ENCODE data around the gene TMEM192.
"Not testable (repeated sequence)": the region's sequence is repeated elsewhere in the genome, so short reads cannot be mapped to it uniquely, and the experiment has no call there.

The TMEM192 gene

GRCh38 chr4:165112368-165113121 lies at the start of gene TMEM192:
Gene TMEM192 (minus strand): TSS chr4:165112860. CDS start chr4:165112773, 87 bp downstream.
- DNase-seq = peak; percentile 91

DNA sequence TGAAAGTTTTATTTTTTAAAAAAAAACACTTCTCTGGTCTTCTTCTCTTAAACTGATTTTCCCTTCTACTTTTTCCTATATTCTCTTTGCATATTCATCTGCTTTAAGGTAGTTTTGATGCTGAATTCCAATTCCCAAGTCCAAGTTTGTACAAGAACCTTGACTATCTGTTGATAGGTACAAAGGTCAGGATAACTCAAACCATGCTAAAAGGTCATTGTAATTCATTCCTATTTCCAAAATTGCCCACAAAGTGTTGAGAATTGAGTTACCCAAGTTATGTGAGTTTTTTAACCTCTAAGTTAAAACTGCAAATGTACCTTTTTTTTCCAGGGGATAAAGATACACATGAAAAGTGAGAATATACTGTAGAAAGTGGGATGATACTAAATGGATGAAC lies 46.1 kb upstream of the TMEM192 start:
- no peak for DNase-seq

DNA sequence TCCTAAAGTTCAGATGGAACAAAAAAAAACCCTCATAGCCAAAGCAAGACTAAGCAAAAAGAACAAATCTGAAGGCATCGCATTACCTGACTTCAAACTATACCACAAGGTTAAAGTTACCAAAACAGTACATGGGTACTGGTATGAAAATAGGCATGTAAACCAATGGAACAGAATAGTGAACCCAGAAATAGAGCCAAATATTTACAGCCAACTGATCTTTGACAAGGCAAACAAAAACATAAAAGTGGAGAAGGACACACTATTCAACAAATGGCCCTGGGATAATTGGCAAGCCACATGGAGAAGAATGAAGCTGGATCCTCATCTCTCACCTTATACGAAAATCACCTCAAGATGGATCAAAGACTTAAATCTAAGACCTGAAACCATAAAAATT lies 44.2 kb upstream of the TMEM192 start:
- DNase-seq = no peak

- DNase-seq = no peak
These were observed 41.8 kb upstream of the TMEM192 start for GRCh38 chr4:165154482-165154881.

GRCh38 chr4:165152527-165152926 lies 39.9 kb upstream of the TMEM192 start:
- no peak for DNase-seq

- no peak for DNase-seq
These were observed 39.1 kb upstream of the TMEM192 start for GRCh38 chr4:165151734-165152133.

DNA sequence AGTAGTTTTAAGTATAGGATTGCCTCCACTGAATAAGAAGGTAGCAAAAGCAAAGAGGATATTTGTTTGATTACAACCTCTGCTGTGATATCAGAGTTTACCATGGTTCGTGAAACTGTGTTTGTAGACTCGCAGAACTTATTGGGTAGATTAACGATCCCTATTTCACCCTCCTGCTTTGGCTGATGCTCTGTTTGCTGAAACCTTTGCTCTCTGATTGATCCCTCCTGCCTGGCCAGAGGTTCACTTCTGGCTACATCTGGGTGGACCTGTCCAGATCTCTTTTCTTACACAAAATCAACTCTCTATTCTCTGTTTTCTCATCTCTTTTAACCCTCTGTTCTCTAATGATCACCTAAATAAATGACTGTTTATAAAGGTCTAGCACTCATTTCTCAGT lies 37.9 kb upstream of the TMEM192 start:
- no peak for DNase-seq

DNA sequence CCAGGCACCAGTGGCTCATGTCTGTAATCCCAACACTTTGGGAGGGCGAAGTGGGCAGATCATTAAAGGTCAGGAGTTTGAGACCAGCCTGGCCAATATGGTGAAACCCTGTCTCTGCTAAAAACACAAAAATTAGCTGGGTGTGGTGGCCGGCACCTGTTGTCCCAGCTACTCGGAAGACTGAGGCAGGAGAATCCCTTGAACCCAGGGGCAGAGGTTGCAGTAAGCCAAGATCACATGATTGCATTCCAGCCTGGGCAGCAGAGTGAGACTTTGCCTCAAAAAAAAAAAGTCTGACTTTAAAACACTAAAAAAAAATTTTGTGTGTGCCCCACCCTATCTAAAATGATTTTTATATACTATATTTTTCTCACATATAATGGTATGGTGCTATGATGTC lies 26.2 kb upstream of the TMEM192 start:
- DNase-seq = no peak

DNA sequence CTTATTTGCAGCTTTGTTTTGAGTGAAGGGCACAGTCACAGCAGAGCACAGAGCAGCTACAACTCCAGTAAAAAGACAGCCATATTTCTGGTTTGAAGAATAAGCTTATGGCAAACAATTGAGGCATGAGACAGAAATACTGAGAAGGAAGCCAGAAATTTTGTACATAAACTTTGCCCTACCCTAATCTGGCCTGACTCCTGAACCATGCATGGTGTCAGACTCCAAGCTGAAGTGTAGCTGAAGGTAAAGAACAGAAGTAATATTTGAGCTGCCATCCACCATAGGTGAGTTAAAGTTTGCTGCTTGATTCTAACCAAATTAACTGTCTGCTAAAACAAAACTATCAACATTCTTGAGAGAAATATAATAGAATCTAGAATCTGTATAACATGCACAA lies 24.5 kb upstream of the TMEM192 start:
- DNase-seq = no peak

DNA sequence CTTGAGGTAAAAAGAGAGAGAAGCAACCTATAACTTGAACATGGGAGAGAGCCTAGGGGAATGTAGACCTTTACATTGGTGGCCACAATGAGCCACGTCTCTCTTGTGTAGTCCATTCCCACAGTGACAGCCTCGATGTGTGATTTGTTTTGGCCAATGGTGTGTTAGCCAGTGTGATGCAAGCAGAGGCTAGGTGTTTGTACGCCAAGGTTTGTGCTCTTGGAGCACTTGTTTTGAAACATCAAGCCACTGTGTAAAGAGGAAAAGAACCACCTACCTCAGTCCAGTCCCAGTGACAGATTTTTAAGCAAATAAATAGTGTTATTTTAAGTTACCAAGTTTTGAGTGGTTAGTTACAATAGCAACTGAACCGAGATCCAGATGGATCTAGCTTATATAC lies 23.9 kb upstream of the TMEM192 start:
- DNase-seq = no peak

DNA sequence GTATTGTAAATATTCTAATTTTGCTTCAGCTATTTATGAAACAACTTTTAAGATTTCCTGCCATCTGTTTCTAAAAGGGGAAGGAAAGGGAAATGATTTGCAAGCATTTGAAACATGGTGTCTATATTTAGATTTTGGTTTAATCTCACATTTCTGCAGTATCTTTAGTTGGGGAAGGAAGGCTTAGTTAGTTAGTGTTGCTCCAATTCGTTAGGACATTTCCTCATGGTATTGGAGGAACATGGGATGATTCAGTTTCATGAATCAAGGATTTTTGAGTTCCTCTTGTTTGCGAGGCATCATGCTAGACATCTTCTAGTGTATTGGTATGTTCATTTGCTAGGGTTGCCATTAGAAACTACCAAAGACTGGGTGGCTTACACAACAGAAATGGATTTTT lies 20.5 kb upstream of the TMEM192 start:
- DNase-seq = no peak

DNA sequence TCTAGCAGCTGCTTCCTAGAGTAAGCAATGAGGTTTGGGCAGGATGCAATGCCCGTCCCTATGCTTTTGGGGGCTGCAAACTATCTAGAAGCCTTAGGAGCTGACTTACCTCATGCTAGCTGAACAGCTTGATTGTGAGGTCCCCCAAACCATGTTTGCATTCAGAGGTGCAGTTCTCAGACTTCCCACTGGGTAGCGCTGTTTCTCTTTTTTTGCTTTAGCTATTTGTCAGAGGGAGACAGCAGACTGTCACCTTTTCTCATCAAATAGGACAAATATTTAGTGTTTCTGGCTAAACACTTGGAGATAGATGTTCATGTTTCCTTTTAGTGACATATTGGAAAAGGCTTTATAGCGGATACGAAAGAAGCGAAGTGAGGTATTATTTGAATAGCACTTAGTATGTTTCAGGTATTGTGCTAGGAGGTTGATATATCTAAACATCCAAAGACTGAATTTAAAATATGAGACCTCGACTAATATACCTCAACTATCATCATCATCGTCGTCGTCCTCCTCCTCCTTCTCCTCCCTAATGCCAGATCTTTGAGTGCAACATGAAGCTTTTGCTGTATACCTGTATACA lies 18.7 kb upstream of the TMEM192 start:
- peak; percentile 78 for DNase-seq

DNA sequence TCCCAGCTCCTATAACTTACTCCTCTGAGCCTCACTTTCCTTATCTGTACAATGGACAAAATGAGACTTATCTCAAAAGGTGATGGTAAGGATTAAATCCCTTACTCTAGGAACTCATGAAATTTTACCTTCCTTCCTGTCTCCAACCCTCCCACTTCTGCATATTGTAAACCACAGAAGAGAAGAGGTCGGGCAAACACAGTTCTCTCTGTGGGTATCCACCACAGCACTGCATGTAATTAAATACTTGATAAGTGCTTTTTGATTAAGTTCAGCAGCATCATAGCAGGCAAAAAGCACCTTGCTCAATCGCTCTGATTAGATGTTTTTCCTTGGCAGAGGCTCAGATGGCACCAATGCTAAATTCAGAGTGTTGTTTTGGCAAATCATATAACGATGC lies 17.3 kb upstream of the TMEM192 start:
- DNase-seq = no peak

DNA sequence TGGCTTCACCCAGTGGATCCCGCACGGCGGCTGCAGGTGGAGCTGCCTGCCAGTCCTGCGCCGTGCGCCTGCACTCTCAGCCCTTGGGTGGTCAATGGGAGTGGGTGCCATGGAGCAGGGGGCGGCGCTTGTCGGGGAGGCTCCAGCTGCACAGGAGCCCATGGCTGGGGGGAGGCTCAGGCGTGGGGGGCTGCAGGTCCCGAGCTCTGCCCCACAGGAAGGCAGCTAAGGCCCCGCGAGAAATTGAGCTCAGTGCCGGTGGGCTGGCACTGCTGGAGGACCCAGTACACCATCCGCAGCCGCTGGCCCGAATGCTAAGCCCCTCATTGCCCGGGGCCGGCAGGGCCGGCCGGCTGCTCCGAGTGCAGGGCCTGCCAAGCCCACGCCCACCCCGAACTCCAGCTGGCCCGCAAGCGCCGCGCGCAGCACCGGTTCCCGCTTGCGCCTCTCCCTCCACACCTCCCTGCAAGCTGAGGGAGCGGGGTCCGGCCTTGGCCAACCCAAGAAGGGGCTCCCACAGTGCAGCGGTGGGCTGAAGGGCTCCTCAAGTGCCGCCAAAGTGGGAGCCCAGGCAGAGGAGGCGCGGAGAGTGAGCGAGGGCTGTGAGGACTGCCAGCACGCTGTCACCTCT lies 13.3 kb upstream of the TMEM192 start:
- DNase-seq = not testable (repeated sequence)

DNA sequence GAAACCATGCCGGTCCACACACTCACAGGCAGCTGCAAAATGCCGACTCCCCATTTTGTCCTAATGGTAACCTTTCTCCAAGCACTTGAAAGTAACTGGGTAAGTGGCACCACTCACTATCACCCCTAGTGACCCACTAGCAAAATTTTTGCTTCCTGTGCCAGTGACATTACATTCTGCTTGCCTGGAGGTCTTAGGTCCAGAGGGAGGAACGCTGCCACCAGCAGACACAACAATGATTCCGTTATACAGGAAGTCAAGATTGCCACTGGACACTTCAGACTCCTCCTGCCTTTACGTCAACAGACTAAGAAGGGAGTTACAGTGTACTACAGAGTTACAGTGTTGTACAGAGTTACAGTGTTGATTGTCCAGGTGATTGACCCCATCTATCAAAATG lies 11.8 kb upstream of the TMEM192 start:
- no peak for DNase-seq

DNA sequence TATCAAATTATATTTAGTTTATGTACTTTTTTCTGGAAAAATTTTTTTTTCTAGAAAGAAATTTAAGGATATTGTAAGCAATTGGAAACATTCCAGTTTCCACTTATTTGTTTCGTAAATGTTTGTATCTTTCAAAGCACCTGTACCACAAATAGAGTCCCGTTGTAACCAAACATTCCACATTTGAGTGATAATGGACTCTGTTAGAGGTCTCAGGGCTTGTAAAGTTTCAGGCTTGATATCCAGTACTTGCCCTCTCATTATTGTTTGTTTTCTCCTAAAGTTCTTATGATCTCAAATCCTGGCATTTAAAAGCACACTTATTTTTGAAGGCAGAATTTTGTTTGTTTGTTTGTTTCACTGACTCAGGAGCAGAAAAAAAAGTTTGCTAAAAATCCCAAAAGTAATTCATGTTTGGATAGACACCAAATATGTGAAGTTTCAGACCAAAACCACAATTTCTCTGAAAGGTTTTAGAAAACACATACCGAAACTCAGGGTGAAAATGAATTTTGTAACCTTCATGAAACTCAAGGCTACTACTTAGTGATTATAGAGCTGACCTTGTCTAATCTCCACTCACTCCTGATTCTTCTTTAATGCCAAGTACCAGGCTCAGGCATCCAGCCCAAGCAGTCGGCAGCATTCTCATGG lies 5.7 kb upstream of the TMEM192 start:
- DNase-seq = no peak

DNA sequence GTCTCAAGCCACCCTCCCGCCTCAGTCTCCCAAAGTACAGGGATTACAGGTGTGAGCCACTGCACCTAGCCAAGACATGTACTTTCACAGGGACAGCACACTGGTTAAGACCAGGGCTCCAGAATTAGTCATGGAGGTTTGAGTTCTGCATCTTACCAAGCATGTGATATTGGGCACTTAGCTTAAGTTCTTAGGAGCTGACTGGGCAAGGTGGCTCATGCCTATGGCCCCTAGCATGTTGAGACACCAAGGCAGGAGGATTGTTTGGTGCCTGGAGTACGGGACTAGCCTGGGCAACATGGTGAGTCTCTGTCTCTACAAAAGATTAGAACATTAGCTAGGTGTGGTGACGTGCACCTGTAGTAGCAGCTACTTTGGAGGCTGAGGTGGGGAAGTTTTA lies 2.6 kb upstream of the TMEM192 start:
- no peak for DNase-seq

- no peak for DNase-seq
These were observed 723 bp downstream of the TMEM192 start for GRCh38 chr4:165111906-165112367.

DNA sequence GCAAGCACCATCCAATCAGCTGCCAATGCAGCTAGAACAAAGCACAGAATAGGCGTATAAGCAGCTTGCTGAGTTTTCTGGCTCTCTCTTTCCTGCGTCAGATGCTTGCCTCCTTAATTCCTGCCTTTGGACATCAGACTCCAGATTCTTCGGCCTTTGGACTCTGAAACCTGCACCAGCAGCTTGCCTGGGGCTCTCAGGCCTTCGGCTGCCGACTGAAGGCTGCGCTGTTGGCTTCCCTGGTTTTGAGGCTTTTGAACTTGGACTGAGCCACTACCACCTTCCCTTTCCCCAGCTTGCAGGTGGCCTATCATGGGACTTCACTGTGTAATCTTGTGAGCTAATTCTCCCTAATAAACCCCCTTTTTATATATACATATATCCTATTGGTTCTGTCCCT lies 6.1 kb downstream of the TMEM192 start:
- DNase-seq = no peak

DNA sequence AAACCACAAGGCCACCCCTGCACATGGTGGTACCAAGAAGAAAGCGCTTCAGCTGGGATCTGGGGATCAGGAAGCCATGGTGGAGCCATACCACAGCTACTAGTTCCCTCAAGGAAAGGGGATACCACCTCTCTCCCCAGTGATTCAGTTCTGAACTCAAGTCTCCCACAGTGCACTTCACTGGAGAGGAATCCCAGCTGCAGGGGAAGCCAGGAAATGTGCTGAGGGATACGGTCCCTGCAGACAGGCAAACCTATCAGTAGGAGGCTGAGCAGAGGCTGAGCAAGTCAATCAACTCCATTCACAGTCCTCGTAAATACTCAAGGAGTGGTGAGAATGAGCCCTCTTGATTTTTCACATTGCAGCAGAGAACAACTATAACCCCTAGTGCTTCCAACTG lies 11.0 kb downstream of the TMEM192 start:
- DNase-seq = no peak

GRCh38 chr4:165096776-165097175 lies 15.9 kb downstream of the TMEM192 start:
- DNase-seq = no peak

- no peak for DNase-seq
These were observed 17.4 kb downstream of the TMEM192 start for GRCh38 chr4:165095291-165095690.

GRCh38 chr4:165094873-165095272 lies 17.8 kb downstream of the TMEM192 start:
- DNase-seq = no peak

- DNase-seq = not testable (repeated sequence)
These were observed 20.5 kb downstream of the TMEM192 start for GRCh38 chr4:165092187-165092586.
